Activated CD4-positive, alpha-beta memory T cell treated with anti-CD3 and anti-CD28 coated beads, Interleukin-2, amount 10 ng/mL, durations not matched to agents 7 days and 5 days (primary cell): Measurements from ENCODE around the gene CASP3. TPM values are rescaled to one million over a fixed set of nuclear protein-coding genes. Genes with fewer than 3 reads are reported as not detected.
A peak's percentile ranks its signal among the peaks of the same experiment; 100 is the strongest.
"Not testable (repeated sequence)": the region's sequence is repeated elsewhere in the genome, so short reads cannot be mapped to it uniquely, and the experiment has no call there.

ENCODE experiments used
- CTCF ChIA-PET: fragments of 350-600 bp; sonication (Branson Sonifier 250); formaldehyde crosslinking; loops from one replicate; lab custom pipeline; 2021; ENCODE audit warnings: antibody characterized with exemption, inconsistent platforms; lab: Charles Lee
- POLR2A ChIA-PET: fragments of 350-600 bp; sonication (Branson Sonifier 250); formaldehyde crosslinking; loops from one replicate; lab custom pipeline; 2021; ENCODE audit warnings: antibody characterized with exemption; lab: Charles Lee
- DNase-seq: peaks from one replicate; pipeline ENCODE4 v3.0.0-alpha.2; 2020
- H3K27ac Mint-ChIP-seq: one replicate; pipeline ENCODE4 v1.8.0; 2021; ENCODE audit warnings: mild to moderate bottlenecking, mixed read lengths
- H3K27me3 Mint-ChIP-seq: one replicate; pipeline ENCODE4 v1.8.0; 2021; ENCODE audit warnings: mixed read lengths
- H3K36me3 Mint-ChIP-seq: one replicate; pipeline ENCODE4 v1.8.0; 2021; ENCODE audit warnings: low read depth, mixed read lengths
- H3K4me1 Mint-ChIP-seq: one replicate; pipeline ENCODE4 v1.8.0; 2021; ENCODE audit warnings: mixed read lengths
- H3K4me3 Mint-ChIP-seq: one replicate; pipeline ENCODE4 v1.8.0; 2021; ENCODE audit warnings: mild to moderate bottlenecking, mixed read lengths
- H3K9me3 Mint-ChIP-seq: one replicate; pipeline ENCODE4 v1.8.0; 2021; ENCODE audit warnings: mixed read lengths
- total RNA-seq, 2 experiments: library from RNA; stranded (reverse); gene quantifications; one replicate each; pipeline ENCODE4 v1.2.3, GENCODE V29; 2021

CASP3 gene
- total RNA-seq, 2 experiments from 2014 or later = 71.4 to 77.1 TPM

DNA sequence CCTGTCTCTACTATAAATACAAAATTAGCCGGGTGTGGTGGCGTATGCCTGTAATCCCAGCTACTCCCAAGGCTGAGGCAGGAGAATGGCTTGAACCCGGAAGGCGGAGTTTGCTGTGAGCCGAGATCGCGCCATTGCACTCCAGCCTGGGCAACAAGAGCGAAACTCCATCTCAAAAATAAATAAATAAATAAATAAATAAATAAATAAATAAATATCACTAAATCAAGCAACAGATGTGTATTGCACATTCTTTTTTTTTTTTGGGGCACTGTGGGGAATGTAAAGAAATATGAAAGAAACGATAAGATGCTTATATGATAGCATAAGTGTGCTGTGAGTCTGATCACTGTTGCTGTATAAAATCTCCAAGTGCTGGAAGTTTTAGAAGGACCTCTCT, 8.6 kb upstream of the CASP3 start:
- DNase-seq, H3K9me3 Mint-ChIP-seq, CTCF ChIA-PET, H3K27me3 Mint-ChIP-seq, H3K4me1 Mint-ChIP-seq, H3K4me3 Mint-ChIP-seq, H3K27ac Mint-ChIP-seq: not testable (repeated sequence)
- POLR2A ChIA-PET = interaction anchor here (1.8 kb wide), 1 partner anchor 76 kb away, joined by 4 read pairs; the partner anchor contains the start of gene CENPU
- peaks cover 37% of the 10 kb centered on the region for H3K36me3 Mint-ChIP-seq

DNA sequence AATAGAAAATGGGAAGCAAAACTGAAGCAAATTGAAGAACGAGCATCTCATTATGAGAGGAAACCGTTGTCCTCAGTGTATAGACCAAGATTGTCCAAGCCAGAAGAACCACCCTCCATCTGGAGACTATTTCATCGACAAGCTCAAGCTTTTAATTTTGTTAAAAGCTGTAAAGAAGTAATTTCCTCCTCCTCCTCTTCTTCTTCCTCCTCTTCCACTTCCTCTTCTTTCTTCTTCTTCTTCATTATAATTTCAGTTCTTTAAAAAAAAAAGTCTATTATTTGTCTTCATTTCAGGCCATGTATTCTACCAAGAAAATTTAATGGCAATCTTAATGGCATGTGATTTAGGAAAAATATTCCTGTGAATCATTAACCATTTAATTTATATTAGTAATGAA, 7.9 kb upstream of the CASP3 start:
- Mint-ChIP-seq H3K4me1 (peaks cover 8% of the 10 kb centered on the region), H3K27me3 (no peaks in the 10 kb centered on the region), H3K9me3 (no peaks in the 10 kb centered on the region), H3K36me3 (peaks cover 39% of the 10 kb centered on the region), H3K4me3 (no peak overlapping the region), H3K27ac (no peak overlapping the region)
- DNase-seq = no peak
- POLR2A ChIA-PET = interaction anchor here (1.2 to 1.8 kb wide), 3 partner anchors 8 to 77 kb away, joined by 3 to 4 read pairs (median 4); partner anchors contain the start of gene CENPU
- CTCF ChIA-PET = no interaction called here

DNA sequence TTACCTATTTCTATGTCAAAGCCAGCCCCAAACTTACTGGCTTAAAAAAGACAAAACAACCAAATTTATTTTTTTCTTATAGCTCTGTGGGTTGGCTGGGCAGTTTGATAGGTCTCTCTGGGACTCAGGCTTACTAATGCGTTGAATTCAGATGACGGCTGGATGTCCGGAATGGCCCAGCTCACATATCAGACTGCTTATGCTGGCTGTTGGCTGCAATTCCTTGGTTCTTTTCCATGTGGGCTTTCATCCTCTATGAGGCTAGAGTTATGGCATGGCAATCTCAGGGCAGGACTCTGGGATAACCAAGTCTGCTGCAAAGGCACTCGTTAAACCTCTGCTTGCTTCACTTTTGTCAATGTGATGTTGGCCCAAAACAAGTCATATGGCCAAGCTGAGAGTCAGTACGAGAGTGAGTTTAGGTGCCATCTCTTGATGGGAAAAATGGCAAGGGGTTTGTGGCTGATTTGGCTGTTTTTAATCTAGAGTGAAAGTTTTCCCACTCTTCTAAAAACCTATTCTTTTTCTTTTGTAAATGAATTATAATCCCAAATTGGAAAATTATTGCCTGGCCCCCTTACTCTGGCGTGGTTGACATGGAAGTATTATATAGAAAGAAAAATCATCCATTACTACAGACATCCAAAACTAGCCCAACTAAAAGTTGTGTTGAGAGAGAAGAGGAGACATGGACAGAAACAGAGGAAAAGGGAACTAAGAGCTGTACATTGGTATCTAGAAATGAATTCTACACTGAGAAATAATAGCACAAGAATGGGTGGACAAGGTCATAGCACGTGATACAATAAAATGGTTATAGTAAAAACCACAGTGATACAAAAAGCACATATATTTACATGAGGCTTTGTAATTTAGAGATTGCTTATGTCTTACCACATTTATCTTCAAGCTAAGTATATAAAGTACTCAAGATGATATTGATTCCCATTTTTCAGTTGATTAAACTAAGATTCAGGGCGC, 6.9 kb upstream of the CASP3 start:
- CTCF ChIA-PET = no interaction called here
- H3K36me3 Mint-ChIP-seq = peaks cover 42% of the 10 kb centered on the region
- H3K27ac Mint-ChIP-seq = no peak overlapping the region
- no peaks in the 10 kb centered on the region for H3K27me3 Mint-ChIP-seq
- peaks cover 16% of the 10 kb centered on the region for H3K4me1 Mint-ChIP-seq
- no peak overlapping the region for H3K4me3 Mint-ChIP-seq
- no peak for DNase-seq
- POLR2A ChIA-PET = interaction anchor here (1.2 to 1.4 kb wide), 2 partner anchors 8 to 12 kb away, joined by 3 to 4 read pairs; no protein-coding TSS in a partner anchor
- no peaks in the 10 kb centered on the region for H3K9me3 Mint-ChIP-seq

DNA sequence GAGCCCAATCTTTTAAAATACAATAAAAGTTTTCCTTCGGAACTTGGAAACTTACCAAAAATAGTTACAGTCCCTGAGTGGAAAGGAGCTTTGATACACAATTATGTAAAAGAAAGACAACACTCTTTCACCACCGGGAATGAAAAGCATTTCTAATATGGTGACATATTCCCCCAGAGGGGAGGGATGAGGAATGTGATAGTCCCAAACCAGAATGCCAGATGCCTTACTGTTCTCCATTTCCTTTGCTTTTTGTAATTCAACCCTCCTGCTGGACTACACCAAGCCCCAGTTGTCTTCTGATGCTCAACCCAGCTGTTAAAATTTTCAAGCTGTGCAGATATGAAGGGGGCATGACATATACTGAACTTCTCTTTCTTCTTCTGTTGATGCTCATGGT, 4.4 kb upstream of the CASP3 start:
- H3K27me3 Mint-ChIP-seq = no peaks in the 10 kb centered on the region
- ChIA-PET POLR2A (interaction anchor here (1.1 kb wide), 1 partner anchor 80 kb away, joined by 8 read pairs; the partner anchor contains the start of gene CENPU), CTCF (no interaction called here)
- no peak for DNase-seq
- peaks cover 28% of the 10 kb centered on the region for H3K4me1 Mint-ChIP-seq
- H3K9me3 Mint-ChIP-seq = no peaks in the 10 kb centered on the region
- H3K4me3 Mint-ChIP-seq = no peak overlapping the region
- H3K36me3 Mint-ChIP-seq = peaks cover 40% of the 10 kb centered on the region
- no peak overlapping the region for H3K27ac Mint-ChIP-seq

DNA sequence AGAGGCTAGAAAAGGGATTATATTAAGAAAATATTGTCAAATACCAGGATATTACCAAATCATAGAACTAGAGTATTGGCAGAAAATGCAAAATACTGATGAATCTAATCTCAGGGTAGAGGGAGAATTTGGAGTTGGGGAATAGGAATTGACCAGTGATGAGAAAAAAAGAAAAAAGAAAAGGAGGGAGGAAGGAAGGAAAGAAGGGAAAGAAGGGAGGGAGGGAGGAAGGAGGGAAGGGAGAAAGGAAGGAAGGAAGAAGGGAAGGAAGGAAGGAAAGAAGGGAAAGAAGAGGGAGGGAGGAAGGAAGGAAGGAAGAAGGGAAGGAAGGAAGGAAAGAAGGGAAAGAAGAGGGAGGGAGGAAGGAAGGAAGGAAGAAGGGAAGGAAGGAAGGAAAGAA, 3.4 kb upstream of the CASP3 start:
- H3K27ac Mint-ChIP-seq, CTCF ChIA-PET: not testable (repeated sequence)

DNA sequence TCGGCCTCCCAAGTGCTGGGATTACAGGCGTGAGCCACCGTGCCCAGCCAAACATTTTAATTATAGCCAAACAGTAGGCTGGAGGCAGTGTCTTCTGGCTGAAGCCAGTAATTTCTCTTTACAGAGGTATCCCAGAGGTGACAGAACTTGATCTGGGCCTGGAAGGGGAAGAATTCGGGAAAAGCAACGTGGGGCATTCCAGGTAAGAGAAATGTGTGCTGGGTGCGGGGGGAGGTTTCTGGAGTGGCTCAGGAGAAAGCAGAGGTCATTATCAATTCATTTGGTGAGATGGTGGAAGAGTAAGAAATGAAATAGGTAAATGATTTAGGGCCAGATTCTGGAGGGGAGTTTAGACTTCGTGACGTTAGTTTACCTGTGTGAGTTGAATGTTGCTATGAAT, 2.7 kb upstream of the CASP3 start:
- Mint-ChIP-seq H3K36me3 (peaks cover 47% of the 10 kb centered on the region), H3K4me3 (no peak overlapping the region), H3K4me1 (peaks cover 39% of the 10 kb centered on the region), H3K27me3 (no peaks in the 10 kb centered on the region), H3K27ac (no peak overlapping the region), H3K9me3 (no peaks in the 10 kb centered on the region)
- ChIA-PET CTCF (no interaction called here), POLR2A (no interaction called here)
- DNase-seq = no peak

More for the DNA sequence above, 3.4 kb upstream of the CASP3 start:
- POLR2A ChIA-PET, H3K9me3 Mint-ChIP-seq, DNase-seq, H3K27me3 Mint-ChIP-seq, H3K4me3 Mint-ChIP-seq: not testable (repeated sequence)
- Mint-ChIP-seq H3K36me3 (peaks cover 45% of the 10 kb centered on the region), H3K4me1 (peaks cover 31% of the 10 kb centered on the region)

DNA sequence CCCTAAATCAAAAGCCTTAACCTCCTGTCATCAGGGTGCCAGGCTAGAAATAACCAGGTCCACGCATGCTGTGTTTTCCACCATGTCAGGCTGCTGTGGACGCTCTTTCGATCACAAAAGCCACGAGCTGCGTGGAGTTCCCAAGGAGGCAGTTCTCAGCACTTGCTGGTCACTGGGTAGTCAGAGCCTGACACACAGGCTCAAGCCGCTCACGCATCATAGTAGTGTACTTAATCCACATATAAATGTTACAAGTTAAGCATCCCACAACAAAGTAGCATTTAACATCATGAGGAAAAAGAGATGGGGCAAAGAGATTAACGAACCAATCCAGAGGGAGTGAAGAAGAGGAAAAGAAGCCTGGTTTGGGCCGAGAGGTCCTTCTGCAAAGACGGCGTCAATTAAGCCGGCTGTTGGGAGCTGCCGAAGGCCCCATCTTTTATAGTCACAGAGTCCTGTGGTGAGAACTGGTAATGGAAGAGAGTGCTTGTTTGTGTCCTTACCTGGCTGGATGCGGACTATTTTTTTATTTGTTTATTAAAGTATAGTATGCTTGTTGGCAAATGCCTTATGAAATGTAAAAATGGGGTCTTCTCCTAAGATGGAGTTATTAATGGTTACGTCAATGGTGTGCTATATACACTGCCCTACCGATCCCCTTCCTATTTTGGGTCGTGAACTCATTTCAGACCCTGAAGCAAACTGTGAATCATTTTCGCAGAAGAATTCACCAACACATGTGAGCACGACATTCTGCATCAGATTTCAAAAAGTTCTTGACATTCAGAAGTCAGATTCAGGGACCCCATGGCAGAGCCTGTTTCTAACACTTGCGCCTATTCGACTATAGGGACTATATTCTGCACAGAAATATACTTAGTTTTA, 966 bp upstream of the CASP3 start:
- Mint-ChIP-seq H3K27ac (peak overlapping the region; percentile 89), H3K9me3 (no peaks in the 10 kb centered on the region), H3K27me3 (no peaks in the 10 kb centered on the region), H3K36me3 (peaks cover 48% of the 10 kb centered on the region), H3K4me3 (peak overlapping the region; percentile 91), H3K4me1 (peaks cover 55% of the 10 kb centered on the region)
- CTCF ChIA-PET = interaction anchor here (0.6 to 4.3 kb wide), 17 partner anchors 10 to 385 kb away, joined by 3 to 48 read pairs (median 4); partner anchors contain the start of gene CENPU
- POLR2A ChIA-PET = interaction anchor here (0.5 to 4.4 kb wide), 23 partner anchors 9 to 434 kb away, joined by 3 to 103 read pairs (median 7); partner anchors contain the start of genes ACSL1, CENPU and IRF2
- DNase-seq = no peak

DNA sequence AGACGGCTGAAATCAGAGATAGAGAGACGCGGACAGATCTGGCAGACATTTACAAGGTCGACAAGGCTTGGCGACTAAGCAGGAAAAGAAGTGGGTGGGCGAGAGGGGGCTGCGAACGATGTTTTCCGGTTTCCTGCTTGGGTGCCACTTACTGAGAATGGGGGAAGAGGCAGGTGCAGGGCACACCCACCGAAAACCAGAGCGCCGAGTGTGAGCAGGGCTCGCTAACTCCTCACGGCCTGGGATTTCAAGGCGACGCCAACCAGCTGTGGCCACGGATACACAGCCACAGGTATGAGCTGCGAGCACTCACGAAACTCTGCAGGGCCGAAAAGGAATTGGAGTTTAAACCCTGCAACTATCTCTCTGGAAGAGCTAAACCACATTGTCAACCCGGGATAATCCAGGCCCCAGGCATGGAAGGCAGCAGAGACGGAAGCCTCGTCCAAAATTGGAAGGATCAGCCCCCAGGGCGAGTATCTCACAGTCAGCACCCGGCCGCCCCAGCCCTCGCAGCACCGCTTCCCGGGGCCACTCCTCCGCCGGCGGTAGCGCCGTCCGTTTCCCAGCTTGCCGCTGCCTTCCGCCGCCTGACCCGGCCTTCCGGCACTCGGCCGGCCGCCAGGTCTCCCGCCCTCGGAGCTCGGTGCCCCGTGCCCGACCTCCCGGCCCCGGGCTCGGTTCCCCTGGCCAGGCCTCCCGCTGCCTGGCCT, 778 bp downstream of the CASP3 start:
- H3K36me3 Mint-ChIP-seq = peaks cover 52% of the 10 kb centered on the region
- H3K27ac Mint-ChIP-seq = peak overlapping the region; percentile 88
- peak; percentile 56 for DNase-seq
- H3K4me1 Mint-ChIP-seq = peaks cover 66% of the 10 kb centered on the region
- H3K4me3 Mint-ChIP-seq = peak overlapping the region; percentile 86
- no peaks in the 10 kb centered on the region for H3K9me3 Mint-ChIP-seq
- no peaks in the 10 kb centered on the region for H3K27me3 Mint-ChIP-seq
- CTCF ChIA-PET = interaction anchor here (0.9 to 4.3 kb wide), 13 partner anchors 18 to 486 kb away, joined by 3 to 48 read pairs (median 4); partner anchors contain the start of gene CENPU
- POLR2A ChIA-PET = interaction anchor here (0.7 to 4.4 kb wide), 26 partner anchors 11 to 747 kb away, joined by 3 to 103 read pairs (median 6); partner anchors contain the start of genes ACSL1, CENPU, IRF2 and LRP2BP

DNA sequence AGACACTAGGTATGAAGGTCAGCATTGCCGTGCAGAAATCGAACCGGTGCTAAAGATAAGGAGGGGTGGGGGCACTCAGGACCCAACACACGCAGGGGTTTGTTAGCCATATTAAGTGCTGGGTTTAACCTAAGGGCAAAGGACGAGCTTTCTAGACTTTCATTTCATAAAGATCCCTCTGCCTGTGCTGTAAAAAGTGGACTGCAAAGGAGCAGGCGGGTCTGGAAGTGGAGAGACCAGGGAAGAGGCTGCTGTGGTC, 1.3 kb downstream of the CASP3 start:
- Mint-ChIP-seq H3K4me1 (peaks cover 68% of the 10 kb centered on the region), H3K27me3 (no peaks in the 10 kb centered on the region), H3K27ac (peak overlapping the region; percentile 88), H3K4me3 (peak overlapping the region; percentile 86), H3K9me3 (no peaks in the 10 kb centered on the region), H3K36me3 (peaks cover 53% of the 10 kb centered on the region)
- POLR2A ChIA-PET = interaction anchor here (0.6 to 4.4 kb wide), 18 partner anchors 11 to 382 kb away, joined by 3 to 103 read pairs (median 12); partner anchors contain the start of genes CENPU and IRF2
- CTCF ChIA-PET = interaction anchor here (0.9 to 4.3 kb wide), 9 partner anchors 19 to 383 kb away, joined by 3 to 48 read pairs (median 4); partner anchors contain the start of gene CENPU
- no peak for DNase-seq

DNA sequence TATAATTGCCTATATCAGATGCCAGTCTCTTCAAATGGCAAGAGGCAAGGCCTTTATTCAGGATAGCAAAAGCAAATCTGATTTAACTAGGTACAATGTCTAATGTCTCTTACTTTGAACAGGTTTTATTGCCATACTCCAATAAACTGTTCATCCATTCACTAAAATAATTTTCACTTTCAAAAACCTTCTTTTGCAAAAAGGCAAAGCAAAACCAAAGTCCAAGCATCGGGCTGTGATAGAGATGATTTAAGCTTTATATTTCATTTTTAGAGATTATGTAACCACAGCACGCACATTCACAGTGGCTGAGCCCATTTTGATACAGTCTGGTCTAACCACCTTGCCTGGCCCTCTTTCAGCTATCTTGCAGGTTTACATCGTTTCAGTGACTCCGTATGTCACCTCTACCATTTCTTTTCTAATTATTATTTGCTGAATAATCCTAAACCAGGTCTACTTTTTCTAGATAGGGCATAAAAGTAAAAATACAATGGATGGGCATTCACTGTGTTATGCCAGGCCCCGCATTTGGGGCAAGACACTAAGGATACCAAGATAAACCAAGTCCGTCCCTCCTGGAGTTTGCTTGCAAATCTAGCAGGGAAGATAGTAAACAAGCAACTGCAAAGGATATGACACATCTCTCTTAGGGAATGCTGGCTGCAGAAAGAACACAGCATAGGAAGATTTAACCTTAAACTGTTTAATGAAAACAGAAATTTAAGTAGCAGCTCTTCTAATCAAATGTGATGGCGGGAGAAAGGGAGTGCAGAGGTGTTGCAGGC, 1.8 kb downstream of the CASP3 start:
- no peak for DNase-seq
- POLR2A ChIA-PET = interaction anchor here (0.6 to 4.4 kb wide), 15 partner anchors 10 to 381 kb away, joined by 3 to 103 read pairs (median 11); partner anchors contain the start of genes CENPU and IRF2
- H3K36me3 Mint-ChIP-seq = peaks cover 58% of the 10 kb centered on the region

More for the DNA sequence above, 1.8 kb downstream of the CASP3 start:
- peak overlapping the region; percentile 86 for H3K4me3 Mint-ChIP-seq
- peaks cover 70% of the 10 kb centered on the region for H3K4me1 Mint-ChIP-seq
- H3K9me3 Mint-ChIP-seq = no peaks in the 10 kb centered on the region
- CTCF ChIA-PET = interaction anchor here (0.9 to 4.3 kb wide), 5 partner anchors 86 to 382 kb away, joined by 3 to 48 read pairs (median 3); partner anchors contain the start of gene CENPU
- peak overlapping the region; percentile 88 for H3K27ac Mint-ChIP-seq
- no peaks in the 10 kb centered on the region for H3K27me3 Mint-ChIP-seq
